Measurements from ENCODE around the gene FNDC8. TPM values are rescaled to one million over a fixed set of nuclear protein-coding genes. Genes with fewer than 3 reads are reported as not detected.
A peak's percentile ranks its signal among the peaks of the same experiment; 100 is the strongest.
"Not testable (repeated sequence)": the region's sequence is repeated elsewhere in the genome, so short reads cannot be mapped to it uniquely, and the experiment has no call there.

Gene FNDC8
- total RNA-seq, 1 experiment from 2014 or later: not detected

DNA sequence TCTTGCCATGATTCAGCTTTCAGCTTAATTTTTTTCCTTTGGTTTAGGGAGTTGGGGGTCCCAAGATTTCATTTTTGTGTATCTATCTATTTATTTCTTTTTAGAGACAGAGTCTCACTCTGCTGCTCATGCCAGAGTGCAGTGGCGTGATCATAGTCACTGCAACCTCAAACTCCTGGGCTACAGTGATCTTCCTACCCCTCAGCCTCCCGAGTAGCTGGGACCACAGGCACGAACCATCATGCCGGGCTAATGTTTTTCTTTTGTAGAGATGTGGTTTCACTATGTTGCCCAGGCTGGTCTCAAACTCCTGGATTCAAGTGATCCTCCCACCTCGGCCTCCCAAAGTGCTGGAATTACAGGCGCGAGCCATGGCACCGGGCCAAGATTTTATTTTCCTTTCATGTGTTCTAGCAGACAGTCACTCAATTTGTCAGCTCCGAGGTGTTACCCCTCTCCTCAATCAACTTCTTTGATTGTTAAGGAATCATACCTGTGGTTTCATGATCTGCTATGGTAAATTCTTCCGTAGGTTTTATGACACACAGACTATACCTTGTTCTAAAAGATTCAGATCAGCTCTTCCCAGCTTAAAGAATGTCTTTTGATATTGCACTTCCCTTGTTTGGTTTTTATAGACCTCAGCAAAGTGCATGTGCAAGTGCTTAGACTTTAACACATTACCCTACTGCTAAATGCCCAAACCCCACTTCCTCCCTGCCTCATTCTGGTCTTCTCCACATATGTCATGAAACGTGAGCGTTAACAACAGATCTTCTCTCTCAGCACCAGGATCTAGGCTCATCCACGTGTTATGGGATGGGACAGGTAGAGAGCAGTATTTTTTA is 39.2 kb downstream of the FNDC8 start:
- in situ Hi-C loops (cut with HindIII; ENCODE audit: low pct_unique_long_range_greater_than_20kb, low sequenced_read_pairs): no loop called here
- DNase-seq (ENCODE audit: low read depth): no peak

DNA sequence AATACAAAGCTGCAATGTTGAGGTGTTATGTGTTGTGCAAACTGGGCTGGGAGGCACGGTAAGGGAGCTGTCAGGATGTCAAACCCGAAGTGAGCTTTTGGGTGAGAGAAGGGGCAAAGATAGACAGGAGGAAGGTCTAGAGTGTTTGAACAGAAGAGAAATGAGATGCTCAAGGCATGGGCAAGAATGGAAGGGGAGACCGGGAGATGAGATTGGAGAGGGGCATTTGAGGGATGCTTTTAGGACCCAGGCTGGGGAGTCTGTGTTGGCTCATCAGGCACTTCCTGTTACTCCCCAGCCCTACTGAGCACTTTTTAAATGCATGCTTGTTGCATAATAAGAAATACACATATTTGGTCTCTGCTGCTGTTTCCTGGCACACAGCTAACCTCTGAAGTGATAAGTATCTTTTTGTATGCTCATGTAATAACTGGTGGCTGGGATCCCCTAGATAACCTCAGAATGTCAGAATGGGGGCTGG is 39.9 kb downstream of the FNDC8 start:
- in situ Hi-C loops (cut with HindIII; ENCODE audit: low pct_unique_long_range_greater_than_20kb, low sequenced_read_pairs): no loop called here

GRCh38 chr17:35162755-35163154 is 41.3 kb downstream of the FNDC8 start:
- no peak for DNase-seq (ENCODE audit: low read depth)
- in situ Hi-C loops (cut with HindIII; ENCODE audit: low pct_unique_long_range_greater_than_20kb, low sequenced_read_pairs): no loop called here

More for the DNA sequence above, 39.9 kb downstream of the FNDC8 start:
- no peak for DNase-seq (ENCODE audit: low read depth)

DNA sequence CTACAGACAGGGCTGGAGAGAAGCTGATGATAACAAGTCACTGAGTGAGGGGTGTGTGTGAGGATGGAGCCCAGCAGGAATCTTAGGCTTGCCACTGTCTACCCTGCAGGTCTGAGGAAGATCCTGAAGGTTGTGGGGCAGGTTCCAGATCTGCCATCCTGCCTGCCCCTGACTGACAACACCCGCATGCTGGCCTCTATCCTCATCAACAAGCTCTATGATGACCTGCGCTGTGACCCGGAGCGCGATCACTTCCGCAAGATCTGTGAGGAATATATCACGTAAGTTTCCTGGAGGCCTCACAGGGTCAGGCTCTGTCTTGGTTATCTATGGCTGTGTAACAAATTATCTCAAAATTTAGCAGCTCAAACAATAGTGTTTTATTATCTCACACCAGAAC is 42.5 kb downstream of the FNDC8 start:
- DNase-seq (ENCODE audit: low read depth): no peak
- in situ Hi-C loops (cut with HindIII; ENCODE audit: low pct_unique_long_range_greater_than_20kb, low sequenced_read_pairs): no loop called here

- in situ Hi-C loops (cut with HindIII; ENCODE audit: low pct_unique_long_range_greater_than_20kb, low sequenced_read_pairs): no loop called here
These were observed 43.3 kb downstream of the FNDC8 start for GRCh38 chr17:35164716-35165115.

DNA sequence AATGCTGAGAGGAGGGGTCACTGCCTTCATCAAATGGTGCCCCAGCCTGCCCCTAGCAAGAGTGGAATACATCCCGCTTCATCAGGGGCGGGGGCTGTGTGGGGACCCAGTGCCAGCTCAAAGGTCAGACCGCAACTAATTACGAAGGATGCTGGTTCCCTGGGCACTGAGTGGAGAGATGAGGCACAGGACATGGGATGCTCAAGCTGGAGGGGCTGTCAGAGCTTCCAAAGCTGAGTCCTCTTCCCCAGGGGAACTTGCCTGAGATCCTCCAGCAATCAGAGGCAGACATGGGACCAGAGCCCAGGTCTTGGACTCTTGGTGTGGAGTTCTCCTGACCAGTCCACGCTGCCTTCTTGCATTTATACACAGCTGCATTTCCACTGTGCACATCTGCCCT is 45.1 kb downstream of the FNDC8 start:
- no peak for DNase-seq (ENCODE audit: low read depth)
- in situ Hi-C loops (cut with HindIII; ENCODE audit: low pct_unique_long_range_greater_than_20kb, low sequenced_read_pairs): no loop called here

More at GRCh38 chr17:35164716-35165115, 43.3 kb downstream of the FNDC8 start:
- DNase-seq (ENCODE audit: low read depth): no peak

GRCh38 chr17:35167046-35167445 is 45.6 kb downstream of the FNDC8 start:
- in situ Hi-C loops (cut with HindIII; ENCODE audit: low pct_unique_long_range_greater_than_20kb, low sequenced_read_pairs): no loop called here
- no peak for DNase-seq (ENCODE audit: low read depth)

GRCh38 chr17:35167666-35168065 is 46.3 kb downstream of the FNDC8 start:
- no peak for DNase-seq (ENCODE audit: low read depth)
- in situ Hi-C loops (cut with HindIII; ENCODE audit: low pct_unique_long_range_greater_than_20kb, low sequenced_read_pairs): no loop called here

- in situ Hi-C loops (cut with HindIII; ENCODE audit: low pct_unique_long_range_greater_than_20kb, low sequenced_read_pairs): no loop called here
These were observed 48.5 kb downstream of the FNDC8 start for GRCh38 chr17:35169835-35170363.

DNA sequence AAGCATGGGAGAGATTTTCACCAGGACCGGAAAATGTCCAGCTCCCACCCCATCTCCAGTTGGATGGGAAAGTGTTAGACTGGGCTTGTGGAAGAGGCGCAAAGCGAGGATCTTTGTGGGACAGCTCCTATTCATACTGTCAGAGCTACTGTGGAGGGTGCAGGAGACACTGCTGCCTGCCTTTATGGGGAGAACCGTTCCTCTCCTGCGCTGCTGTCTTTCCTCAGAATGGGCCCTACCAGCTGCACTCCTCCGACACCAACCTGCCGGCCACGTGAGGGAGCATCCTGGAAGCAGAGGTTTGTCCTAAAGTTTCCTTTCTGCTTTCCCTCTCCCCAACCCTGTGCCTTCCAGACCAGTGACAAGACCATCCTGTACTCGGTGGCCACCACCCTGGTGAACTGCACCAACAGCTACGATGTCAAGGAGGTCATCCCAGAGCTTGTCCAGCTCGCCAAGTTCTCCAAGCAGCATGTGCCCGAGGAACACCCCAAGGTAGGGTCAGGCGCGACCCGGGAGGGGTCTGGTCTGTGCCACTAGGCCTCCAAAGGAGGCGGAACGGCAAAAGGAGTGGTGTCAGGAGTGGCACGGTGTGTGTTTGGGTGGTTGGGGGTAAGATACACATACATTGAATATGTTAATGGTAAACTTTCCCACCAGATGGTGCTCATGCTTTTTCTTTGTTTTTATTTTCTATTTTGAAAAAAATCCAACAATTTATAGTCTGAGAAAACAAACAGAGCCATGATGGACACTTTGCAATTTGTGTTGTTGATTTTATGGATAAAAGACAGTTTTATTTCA is 49.8 kb downstream of the FNDC8 start:
- DNase-seq (ENCODE audit: low read depth): peak; percentile 29
- in situ Hi-C loops (cut with HindIII; ENCODE audit: low pct_unique_long_range_greater_than_20kb, low sequenced_read_pairs): no loop called here

More at GRCh38 chr17:35169835-35170363, 48.5 kb downstream of the FNDC8 start:
- DNase-seq (ENCODE audit: low read depth): no peak

DNA sequence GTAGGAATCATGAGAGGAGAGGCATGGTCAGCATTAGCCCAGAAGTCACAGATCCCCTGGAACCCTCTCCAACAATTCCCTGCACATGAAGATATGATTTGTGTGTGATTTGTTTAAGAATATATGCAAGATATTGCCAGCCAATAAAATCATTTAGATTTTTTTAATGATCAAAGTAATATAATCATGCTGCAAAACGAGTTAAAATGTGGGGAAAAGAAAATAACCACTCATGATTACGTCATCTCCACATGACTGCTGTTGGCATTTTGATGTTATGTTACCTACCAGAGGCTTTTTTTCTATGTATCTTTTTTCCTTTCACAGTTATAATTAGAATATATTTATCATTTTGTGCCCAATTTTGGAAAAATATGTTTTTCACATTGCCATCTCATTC is 50.4 kb downstream of the FNDC8 start:
- in situ Hi-C loops (cut with HindIII; ENCODE audit: low pct_unique_long_range_greater_than_20kb, low sequenced_read_pairs): no loop called here
- DNase-seq (ENCODE audit: low read depth): peak; percentile 31

- DNase-seq (ENCODE audit: low read depth); in situ Hi-C loops (cut with HindIII; ENCODE audit: low pct_unique_long_range_greater_than_20kb, low sequenced_read_pairs): not testable (repeated sequence)
These were observed 50.9 kb downstream of the FNDC8 start for GRCh38 chr17:35172321-35172720.

GRCh38 chr17:35174835-35175334 is 53.5 kb downstream of the FNDC8 start:
- in situ Hi-C loops (cut with HindIII; ENCODE audit: low pct_unique_long_range_greater_than_20kb, low sequenced_read_pairs): no loop called here
- no peak for DNase-seq (ENCODE audit: low read depth)

GRCh38 chr17:35175638-35176415 is 54.4 kb downstream of the FNDC8 start:
- no peak for DNase-seq (ENCODE audit: low read depth)
- in situ Hi-C loops (cut with HindIII; ENCODE audit: low pct_unique_long_range_greater_than_20kb, low sequenced_read_pairs): no loop called here

DNA sequence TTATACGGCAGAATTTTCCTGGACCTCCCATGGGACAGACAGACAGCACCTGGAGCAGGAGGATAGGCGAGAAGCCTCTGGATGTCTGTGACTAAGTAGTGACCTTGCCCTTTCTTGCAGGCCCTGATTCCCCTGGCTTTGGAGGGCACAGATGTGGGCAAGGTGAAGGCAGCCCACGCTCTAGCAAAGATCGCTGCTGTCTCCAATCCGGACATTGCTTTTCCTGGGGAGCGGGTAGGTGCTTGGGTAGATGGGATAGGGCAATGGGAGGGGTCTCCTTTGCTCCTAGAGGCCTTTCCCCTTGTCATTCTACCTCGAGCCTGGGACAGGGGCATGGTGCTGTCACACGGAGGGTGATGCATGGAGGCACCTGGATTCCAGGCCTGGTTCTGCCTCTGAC is 55.5 kb downstream of the FNDC8 start:
- DNase-seq (ENCODE audit: low read depth): no peak
- in situ Hi-C loops (cut with HindIII; ENCODE audit: low pct_unique_long_range_greater_than_20kb, low sequenced_read_pairs): no loop called here

DNA sequence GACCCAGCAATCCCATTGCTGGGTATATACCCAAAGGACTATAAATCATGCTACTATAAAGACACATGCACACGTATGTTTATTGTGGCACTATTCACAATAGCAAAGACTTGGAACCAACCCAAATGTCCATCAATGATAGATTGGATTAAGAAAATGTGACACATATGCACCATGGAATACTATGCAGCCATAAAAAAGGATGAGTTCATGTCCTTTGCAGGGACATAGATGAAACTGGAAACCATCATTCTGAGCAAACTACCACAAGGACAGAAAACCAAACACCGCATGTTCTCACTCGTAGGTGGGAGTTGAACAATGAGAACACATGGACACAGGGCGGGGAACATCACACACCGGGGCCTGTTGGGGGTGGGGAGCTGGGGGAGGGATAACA is 58.0 kb downstream of the FNDC8 start:
- DNase-seq (ENCODE audit: low read depth); in situ Hi-C loops (cut with HindIII; ENCODE audit: low pct_unique_long_range_greater_than_20kb, low sequenced_read_pairs): not testable (repeated sequence)
